ENCODE results near the gene ARMC2. TPM values are rescaled to one million over a fixed set of nuclear protein-coding genes. Genes with fewer than 3 reads are reported as not detected.
A peak's percentile ranks its signal among the peaks of the same experiment; 100 is the strongest.

Gene ARMC2
- total RNA-seq, 1 experiment from 2014 or later, result 12.6 TPM

DNA sequence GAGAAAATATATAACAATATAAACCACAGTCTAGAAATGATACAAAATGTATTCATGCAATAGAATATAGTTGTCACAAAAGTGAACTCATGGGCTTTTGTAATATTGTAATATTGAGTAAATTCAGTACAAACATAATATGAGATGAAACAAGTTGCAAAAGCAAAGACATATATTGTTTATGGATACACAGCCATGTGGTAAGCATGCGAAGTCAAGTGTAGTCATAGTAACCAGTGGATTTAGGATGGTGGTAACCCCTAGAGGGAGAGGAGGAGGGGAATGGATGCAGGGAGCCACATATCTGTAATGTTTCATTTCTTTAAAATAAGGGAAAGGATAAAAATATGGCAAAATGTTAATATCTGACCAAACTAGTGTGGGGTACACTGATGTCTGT, 47.3 kb downstream of the ARMC2 start:
- H3K27ac ChIP-seq (ENCODE audit: low read depth, low read length, poor library complexity, severe bottlenecking), result no peak overlapping the region
- no peaks in the 10 kb centered on the region for H3K9me3 ChIP-seq (ENCODE audit: low read depth, low read length, poor library complexity, severe bottlenecking)
- intact Hi-C loops (cut with micrococcal nuclease; ENCODE audit: unreplicated experiment), result no loop called here
- BruUV-seq (replicated peaks), result no TSS peak
- DNase-seq (ENCODE audit: low spot score), result no peak
- CTCF ChIA-PET, result no interaction called here
- no peak for TF ChIP-seq EZH2 (IDR thresholded peaks at IDR 0.05; ENCODE audit: borderline replicate concordance, low read depth, low read length, poor library complexity, severe bottlenecking)
- no peaks in the 10 kb centered on the region for H3K36me3 ChIP-seq (ENCODE audit: insufficient read depth, low read length, poor library complexity, severe bottlenecking)
- H3K4me3 ChIP-seq (ENCODE audit: low read depth, low read length, poor library complexity, severe bottlenecking), result no peak overlapping the region
- POLR2A ChIA-PET (ENCODE audit: low non-redundant PET), result no interaction called here
- H3K27me3 ChIP-seq (replicated peaks; ENCODE audit: insufficient read depth, low read depth, low read length, poor library complexity), result no peaks in the 10 kb centered on the region
- H3K4me1 ChIP-seq (ENCODE audit: insufficient read depth, low read length, poor library complexity, severe bottlenecking), result peaks cover 10% of the 10 kb centered on the region

DNA sequence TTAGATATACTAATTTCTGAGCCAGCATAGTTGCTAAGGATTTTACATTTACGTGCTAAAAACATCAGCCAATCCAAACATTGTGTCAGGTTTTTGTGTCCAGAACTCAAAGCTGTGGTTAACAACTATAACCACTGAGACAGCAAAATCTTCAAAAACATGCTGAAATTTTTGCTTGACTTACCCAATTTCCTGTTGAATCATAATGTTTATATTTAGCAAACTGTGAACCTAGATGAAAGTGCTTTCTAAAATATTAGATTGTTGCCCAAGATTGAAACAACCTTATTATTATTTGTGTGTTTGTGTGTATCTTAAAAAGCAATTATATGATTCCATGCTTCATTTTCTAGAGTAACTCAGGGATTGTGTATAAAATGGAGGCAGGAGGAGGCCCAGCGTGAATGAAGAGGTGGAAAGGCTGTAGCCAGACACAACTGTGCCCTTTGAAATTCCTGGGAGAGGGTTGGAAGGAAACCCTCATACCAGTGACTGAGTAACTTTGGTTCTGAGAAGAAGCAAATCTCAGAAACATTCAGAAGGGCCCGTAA, 48.0 kb downstream of the ARMC2 start:
- intact Hi-C loops (cut with micrococcal nuclease; ENCODE audit: unreplicated experiment), result no loop called here
- no peaks in the 10 kb centered on the region for H3K36me3 ChIP-seq (ENCODE audit: insufficient read depth, low read length, poor library complexity, severe bottlenecking)
- H3K27ac ChIP-seq (ENCODE audit: low read depth, low read length, poor library complexity, severe bottlenecking), result no peak overlapping the region
- H3K4me3 ChIP-seq (ENCODE audit: low read depth, low read length, poor library complexity, severe bottlenecking), result no peak overlapping the region
- ChIA-PET CTCF (no interaction called here), POLR2A (ENCODE audit: low non-redundant PET) (no interaction called here)
- no peaks in the 10 kb centered on the region for H3K27me3 ChIP-seq (replicated peaks; ENCODE audit: insufficient read depth, low read depth, low read length, poor library complexity)
- no TSS peak for BruUV-seq (replicated peaks)
- DNase-seq (ENCODE audit: low spot score), result no peak
- H3K9me3 ChIP-seq (ENCODE audit: low read depth, low read length, poor library complexity, severe bottlenecking), result no peaks in the 10 kb centered on the region
- no peak for TF ChIP-seq EZH2 (IDR thresholded peaks at IDR 0.05; ENCODE audit: borderline replicate concordance, low read depth, low read length, poor library complexity, severe bottlenecking)
- TF ChIP-seq, protein P1, sequence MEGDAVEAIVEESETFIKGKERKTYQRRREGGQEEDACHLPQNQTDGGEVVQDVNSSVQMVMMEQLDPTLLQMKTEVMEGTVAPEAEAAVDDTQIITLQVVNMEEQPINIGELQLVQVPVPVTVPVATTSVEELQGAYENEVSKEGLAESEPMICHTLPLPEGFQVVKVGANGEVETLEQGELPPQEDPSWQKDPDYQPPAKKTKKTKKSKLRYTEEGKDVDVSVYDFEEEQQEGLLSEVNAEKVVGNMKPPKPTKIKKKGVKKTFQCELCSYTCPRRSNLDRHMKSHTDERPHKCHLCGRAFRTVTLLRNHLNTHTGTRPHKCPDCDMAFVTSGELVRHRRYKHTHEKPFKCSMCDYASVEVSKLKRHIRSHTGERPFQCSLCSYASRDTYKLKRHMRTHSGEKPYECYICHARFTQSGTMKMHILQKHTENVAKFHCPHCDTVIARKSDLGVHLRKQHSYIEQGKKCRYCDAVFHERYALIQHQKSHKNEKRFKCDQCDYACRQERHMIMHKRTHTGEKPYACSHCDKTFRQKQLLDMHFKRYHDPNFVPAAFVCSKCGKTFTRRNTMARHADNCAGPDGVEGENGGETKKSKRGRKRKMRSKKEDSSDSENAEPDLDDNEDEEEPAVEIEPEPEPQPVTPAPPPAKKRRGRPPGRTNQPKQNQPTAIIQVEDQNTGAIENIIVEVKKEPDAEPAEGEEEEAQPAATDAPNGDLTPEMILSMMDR (conservative IDR thresholded peaks at IDR 0.05; ENCODE audit: low read depth, low read length), result no peak
- H3K4me1 ChIP-seq (ENCODE audit: insufficient read depth, low read length, poor library complexity, severe bottlenecking), result peaks cover 10% of the 10 kb centered on the region

DNA sequence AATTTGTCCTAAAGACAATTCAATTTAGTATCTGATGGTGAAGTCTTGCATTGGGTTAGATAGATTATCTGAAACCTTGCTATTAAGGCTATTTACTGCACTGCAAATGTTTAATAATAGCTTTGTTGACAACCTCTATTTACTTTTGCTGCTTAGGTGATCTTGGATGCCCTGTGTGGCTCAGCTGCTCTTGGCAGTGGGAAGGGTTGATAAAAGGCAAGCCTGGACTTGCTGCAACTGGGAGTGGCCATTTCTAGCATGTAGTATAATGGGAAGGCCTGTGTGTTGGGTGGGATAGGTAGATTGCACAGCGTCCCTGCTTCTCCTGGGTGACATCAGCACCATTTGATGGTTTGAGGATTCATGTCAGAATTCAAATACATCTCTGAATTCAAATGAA, 49.1 kb downstream of the ARMC2 start:
- ChIA-PET POLR2A (ENCODE audit: low non-redundant PET) (no interaction called here), CTCF (no interaction called here)
- H3K9me3 ChIP-seq (ENCODE audit: low read depth, low read length, poor library complexity, severe bottlenecking), result no peaks in the 10 kb centered on the region
- intact Hi-C loops (cut with micrococcal nuclease; ENCODE audit: unreplicated experiment), result no loop called here
- H3K27ac ChIP-seq (ENCODE audit: low read depth, low read length, poor library complexity, severe bottlenecking), result no peak overlapping the region
- no peak for DNase-seq (ENCODE audit: low spot score)
- no peak overlapping the region for H3K4me3 ChIP-seq (ENCODE audit: low read depth, low read length, poor library complexity, severe bottlenecking)
- no TSS peak for BruUV-seq (replicated peaks)
- H3K36me3 ChIP-seq (ENCODE audit: insufficient read depth, low read length, poor library complexity, severe bottlenecking), result no peaks in the 10 kb centered on the region
- peaks cover 16% of the 10 kb centered on the region for H3K4me1 ChIP-seq (ENCODE audit: insufficient read depth, low read length, poor library complexity, severe bottlenecking)
- TF ChIP-seq EZH2 (IDR thresholded peaks at IDR 0.05; ENCODE audit: borderline replicate concordance, low read depth, low read length, poor library complexity, severe bottlenecking), result no peak
- TF ChIP-seq, protein P1 (conservative IDR thresholded peaks at IDR 0.05; ENCODE audit: low read depth, low read length), result no peak
- H3K27me3 ChIP-seq (replicated peaks; ENCODE audit: insufficient read depth, low read depth, low read length, poor library complexity), result no peaks in the 10 kb centered on the region

DNA sequence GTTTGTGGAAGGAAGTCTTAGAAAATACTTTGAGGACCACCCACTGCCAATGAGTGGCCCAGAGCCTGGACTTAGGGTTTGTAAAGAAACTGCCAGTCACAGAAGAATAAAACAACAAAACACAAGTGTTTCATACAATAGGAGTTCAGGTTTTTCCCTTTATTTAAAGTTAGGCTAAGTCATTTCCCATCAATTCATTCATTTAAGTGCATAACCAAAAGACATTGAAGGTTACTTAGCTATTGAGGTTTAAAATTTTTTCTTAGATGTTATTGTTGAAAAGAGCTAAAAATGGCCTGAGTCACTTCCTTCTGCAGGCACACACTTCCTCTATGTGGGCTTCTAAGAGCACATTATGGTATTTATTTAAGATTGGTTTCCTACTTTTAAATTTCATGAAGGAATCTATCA, 54.2 kb downstream of the ARMC2 start:
- Histone ChIP-seq H3K4me3 (ENCODE audit: low read depth, low read length, poor library complexity, severe bottlenecking) (no peak overlapping the region), H3K27me3 (replicated peaks; ENCODE audit: insufficient read depth, low read depth, low read length, poor library complexity) (no peaks in the 10 kb centered on the region), H3K9me3 (ENCODE audit: low read depth, low read length, poor library complexity, severe bottlenecking) (no peaks in the 10 kb centered on the region), H3K36me3 (ENCODE audit: insufficient read depth, low read length, poor library complexity, severe bottlenecking) (no peaks in the 10 kb centered on the region), H3K27ac (ENCODE audit: low read depth, low read length, poor library complexity, severe bottlenecking) (peak overlapping the region; percentile 51), H3K4me1 (ENCODE audit: insufficient read depth, low read length, poor library complexity, severe bottlenecking) (peaks cover 9% of the 10 kb centered on the region)
- ChIA-PET CTCF (interaction anchor here (0.6 kb wide), 1 partner anchor 344 kb away, joined by 4 read pairs; no protein-coding TSS in a partner anchor), POLR2A (ENCODE audit: low non-redundant PET) (no interaction called here)
- no TSS peak for BruUV-seq (replicated peaks)
- intact Hi-C loops (cut with micrococcal nuclease; ENCODE audit: unreplicated experiment), result no loop called here
- no peak for TF ChIP-seq EZH2 (IDR thresholded peaks at IDR 0.05; ENCODE audit: borderline replicate concordance, low read depth, low read length, poor library complexity, severe bottlenecking)
- TF ChIP-seq, protein P1 (conservative IDR thresholded peaks at IDR 0.05; ENCODE audit: low read depth, low read length), result no peak
- peak; percentile 77 for DNase-seq (ENCODE audit: low spot score)
